Karpas-422 (cell line): Measurements from ENCODE around the gene FAM25C. TPM values are rescaled to one million over a fixed set of nuclear protein-coding genes. Genes with fewer than 3 reads are reported as not detected.

Experiments
- small RNA-seq: library from RNA; depleted of rRNA; stranded (forward); fragments of <200 nt; gene quantifications from one replicate; pipeline ENCODE3, GENCODE V24; 2014
- total RNA-seq: library from RNA; depleted of rRNA; stranded (reverse); fragments of >200 nt; shearing (Covaris generic); gene quantifications from 2 replicates; pipeline ENCODE4 v1.2.3, GENCODE V29; 2014; ENCODE audit warnings: low replicate concordance; rRNA removed

FAM25C gene
- total RNA-seq, 1 experiment from 2014 or later, result not detected

Small RNAs within 50 kb of the gene (small RNA-seq; reads per million reads assigned to genes)
- gene RNA5SP315, result not detected

Other genes with a start within 250 kb of the FAM25C start
- 0.11 TPM in 1 of 2 replicates, not detected in the other for gene SYT15B, start 236.2 kb downstream of the FAM25C start, total RNA-seq
- not detected in 2 replicates for gene NPY4R2, start 81.1 kb downstream of the FAM25C start, total RNA-seq